GM21360 (cell line): ENCODE results near the gene RGR.

ENCODE experiments used
- ATAC-seq: cut with Tn5 transposase; IDR thresholded peaks from one replicate; pipeline ENCODE4 v1.9.1; 2021; ENCODE audit warnings: mild to moderate bottlenecking, moderate library complexity; ENCODE audit not compliant: unreplicated experiment

The RGR gene

GRCh38 chr10:84217746-84218145, 27.1 kb upstream of the RGR start:
- ATAC-seq, result no peak

GRCh38 chr10:84221916-84222315, 22.9 kb upstream of the RGR start:
- ATAC-seq, result no peak

GRCh38 chr10:84224411-84225028, 20.3 kb upstream of the RGR start:
- ATAC-seq, result no peak

DNA sequence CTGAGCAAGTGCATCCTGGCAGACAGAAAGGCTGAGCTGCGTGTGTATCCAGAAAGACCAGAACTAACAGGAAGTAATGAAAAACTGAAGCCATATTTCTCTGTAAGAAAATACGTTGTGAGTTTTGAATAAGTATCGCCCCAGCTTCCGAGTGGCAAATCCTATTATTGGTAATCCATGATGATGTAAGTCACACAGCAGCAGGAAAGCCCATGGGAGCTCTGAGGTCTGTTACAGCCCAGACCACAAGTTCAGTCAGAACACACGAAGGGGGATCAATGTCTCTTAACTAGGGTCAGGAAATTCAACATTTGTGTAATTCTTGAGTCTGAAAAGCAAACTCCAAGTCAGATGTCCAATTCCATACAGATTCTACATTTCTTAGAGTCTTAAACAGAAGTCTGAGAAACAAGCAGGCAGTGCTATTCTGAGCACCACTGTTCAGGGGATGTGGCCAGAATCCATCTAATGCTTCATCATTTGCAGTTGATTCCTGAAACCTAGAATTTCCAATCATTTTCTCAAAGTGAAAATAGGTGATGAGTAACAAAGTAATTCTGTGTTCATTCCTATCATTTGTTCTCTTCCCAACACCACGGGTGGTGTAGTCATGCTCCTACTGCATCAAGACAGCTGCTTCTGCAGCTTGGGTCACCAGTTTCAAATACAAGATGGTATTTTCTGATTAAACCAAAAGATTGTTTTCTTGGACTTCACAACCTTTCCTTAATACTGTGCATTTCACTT, 19.3 kb upstream of the RGR start, which contains the start of gene LRIT2:
LRIT2 (minus strand) TSS at position 118 of the 747 bp plus-strand sequence; CDS start at position 94, 24 bp downstream.
- ATAC-seq, result no peak

DNA sequence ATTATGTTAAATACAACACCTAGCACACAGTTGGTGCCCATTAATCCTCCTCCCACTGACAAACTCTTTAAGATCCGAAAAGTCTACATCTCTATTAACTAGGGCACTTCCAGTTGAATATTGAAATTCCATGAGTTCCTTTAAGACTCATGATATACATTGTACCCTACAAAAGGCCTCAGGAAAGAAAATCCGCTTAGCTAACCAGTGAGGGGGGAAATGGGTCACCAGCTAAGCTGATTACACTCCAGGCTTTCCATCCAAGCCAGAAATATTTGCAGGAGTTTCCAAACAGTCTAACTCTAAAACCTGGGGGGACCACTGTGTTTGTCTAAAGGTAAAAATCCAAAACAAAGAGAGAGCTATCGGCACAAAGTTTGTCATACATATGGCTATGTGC, 18.2 kb upstream of the RGR start:
- ATAC-seq, result no peak

DNA sequence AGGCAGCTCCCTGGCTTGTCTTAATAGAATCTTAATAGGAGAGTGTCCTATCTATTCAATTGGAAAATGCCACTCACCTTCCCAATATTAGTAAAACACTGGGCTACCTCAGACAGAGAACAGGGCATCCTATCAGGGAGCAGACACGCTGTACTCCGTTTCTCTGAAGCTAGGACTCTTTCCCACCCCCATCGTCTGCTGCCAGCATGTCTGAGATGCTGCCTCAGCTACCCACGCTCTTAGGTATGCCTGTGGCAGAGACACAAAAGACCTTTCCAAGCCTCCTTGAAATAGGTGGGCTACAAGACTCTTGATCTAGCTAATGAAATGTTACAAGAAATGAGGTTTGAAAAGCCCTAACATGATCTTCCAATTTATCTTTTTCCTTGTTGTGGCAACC, 17.0 kb upstream of the RGR start:
- ATAC-seq, result no peak

DNA sequence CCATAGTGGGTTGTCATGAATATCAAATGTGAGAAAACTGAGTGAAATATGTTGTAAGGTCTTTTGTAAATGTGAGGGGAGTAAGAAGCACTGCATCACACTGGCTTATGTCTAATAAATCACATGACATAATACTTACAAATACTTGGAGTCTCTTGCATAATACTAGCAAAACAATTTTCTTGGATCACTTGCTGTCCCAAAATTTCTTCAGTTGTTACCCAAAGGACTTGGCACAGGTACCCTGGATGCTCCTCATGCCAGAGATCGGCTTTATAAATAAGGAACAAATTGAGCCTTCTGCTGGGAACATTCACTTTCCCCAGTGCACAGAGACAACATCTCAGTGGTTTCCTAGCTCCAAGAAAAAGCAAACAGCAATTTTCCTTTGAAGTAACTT, 14.5 kb upstream of the RGR start:
- no peak for ATAC-seq

DNA sequence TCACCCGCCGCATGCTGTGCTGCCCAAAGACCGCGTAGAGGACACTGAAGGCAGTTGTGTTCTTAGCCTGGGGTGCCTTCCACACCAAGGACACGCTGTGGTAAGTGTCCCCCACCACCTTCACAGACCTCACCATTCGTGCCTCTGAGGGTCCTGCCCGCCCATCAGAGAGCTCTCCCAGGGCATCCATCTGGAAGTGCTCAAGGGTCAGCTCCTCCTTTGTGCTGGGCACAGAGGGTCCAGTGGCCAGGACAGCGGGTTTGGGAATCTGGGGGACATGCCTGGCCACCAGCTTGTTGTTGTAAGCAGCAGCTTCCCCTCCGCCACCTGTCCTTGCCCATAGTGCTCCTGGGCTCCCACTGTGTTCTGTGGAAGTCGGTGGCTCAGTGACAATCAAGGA, 12.5 kb upstream of the RGR start:
- ATAC-seq, result no peak

GRCh38 chr10:84233940-84234339, 10.9 kb upstream of the RGR start:
- ATAC-seq, result no peak

GRCh38 chr10:84234479-84234878, 10.4 kb upstream of the RGR start:
- ATAC-seq, result no peak

GRCh38 chr10:84235096-84235495, 9.8 kb upstream of the RGR start:
- no peak for ATAC-seq

DNA sequence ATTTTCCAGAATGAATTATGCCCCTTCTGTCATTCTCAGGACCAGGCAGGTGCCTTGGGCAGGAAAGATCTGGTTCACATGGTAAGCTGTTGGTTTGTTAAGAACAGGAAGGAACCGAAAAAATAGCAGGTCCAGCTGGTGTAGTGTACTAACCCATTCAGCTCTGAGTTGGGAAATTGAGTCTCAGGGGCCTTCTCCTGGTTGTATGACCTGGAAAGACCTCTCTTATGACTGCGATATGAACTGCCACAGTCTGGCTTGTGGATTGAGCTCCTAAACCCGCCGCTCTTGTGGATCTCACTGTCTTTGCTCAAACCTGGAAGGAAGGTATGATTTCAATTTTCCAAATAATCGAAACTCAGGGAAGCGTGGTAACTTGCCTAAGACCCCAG, 8.1 kb upstream of the RGR start:
- no peak for ATAC-seq

- ATAC-seq, result no peak
Measured at GRCh38 chr10:84237199-84238051, 7.4 kb upstream of the RGR start.

DNA sequence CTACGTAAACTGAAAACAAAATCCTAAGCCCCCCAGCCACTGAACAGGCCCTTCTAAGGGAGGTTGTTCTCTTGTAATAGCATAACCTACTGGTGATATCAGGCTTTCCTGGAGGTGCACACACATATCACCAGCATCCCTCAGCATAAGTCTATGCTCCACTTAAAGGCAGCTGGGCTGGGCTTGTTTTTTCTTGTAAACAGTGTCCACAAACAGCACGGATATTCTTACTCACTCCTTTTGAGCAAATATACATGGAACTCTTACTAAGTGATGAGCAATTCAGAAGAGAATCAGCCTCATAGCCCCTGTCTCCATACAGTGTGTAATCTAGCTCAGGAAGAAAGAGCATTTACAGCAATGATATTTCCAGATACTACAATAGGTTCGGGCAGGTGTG, 5.9 kb upstream of the RGR start:
- ATAC-seq, result no peak

GRCh38 chr10:84241185-84241790, 3.6 kb upstream of the RGR start, which contains the start of gene LRIT1:
Gene LRIT1 (minus strand): TSS chr10:84241546. CDS start chr10:84241439, 107 bp downstream.
- no peak for ATAC-seq

DNA sequence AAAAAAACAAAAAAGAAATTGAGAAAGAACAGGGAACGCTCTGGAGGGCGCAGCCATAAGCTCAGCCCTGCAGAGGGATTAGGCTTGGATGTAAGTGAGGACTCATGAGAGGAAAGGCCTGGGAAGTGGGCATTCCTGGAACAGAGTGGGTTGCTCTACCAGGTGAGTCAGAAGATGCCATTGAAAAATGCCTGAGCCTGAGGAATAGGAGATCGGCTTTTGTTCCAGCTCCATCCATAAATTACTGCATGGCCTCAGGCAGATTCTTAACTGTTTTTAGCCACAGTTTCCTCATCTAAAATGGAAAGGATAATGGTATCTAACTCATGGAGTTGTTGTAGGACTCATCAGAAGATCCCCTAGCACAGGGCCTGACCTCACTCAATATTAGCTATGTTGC, 1.1 kb upstream of the RGR start:
- no peak for ATAC-seq

DNA sequence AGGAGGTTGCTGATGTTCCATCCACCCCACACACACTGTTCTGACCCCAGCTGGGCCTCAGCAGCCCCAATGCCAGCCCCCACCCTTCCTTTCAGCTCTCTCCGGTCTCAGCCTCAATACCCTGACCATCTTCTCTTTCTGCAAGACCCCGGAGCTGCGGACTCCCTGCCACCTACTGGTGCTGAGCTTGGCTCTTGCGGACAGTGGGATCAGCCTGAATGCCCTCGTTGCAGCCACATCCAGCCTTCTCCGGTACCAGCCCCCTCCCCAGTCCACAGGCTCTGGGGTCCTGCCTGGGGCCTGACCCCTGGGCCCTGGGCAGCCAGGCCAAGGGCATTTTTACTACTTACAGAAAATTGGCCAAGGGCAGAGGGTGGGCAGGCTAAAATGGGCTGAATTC, 2.6 kb downstream of the RGR start:
- no peak for ATAC-seq

DNA sequence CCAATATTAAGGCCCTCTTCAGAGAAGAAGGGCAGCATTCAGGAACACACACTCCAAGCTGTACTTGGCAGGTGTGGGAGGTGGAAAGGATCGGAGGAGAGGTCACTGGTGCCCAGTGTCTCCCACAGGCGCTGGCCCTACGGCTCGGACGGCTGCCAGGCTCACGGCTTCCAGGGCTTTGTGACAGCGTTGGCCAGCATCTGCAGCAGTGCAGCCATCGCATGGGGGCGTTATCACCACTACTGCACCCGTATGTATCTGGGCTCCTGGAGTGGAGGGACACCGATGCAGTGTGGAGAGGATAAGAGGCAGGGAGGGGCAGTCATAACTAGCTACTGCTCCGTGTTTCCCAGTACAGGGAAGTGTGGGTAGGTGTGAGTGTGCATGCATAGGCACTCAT, 3.9 kb downstream of the RGR start:
- no peak for ATAC-seq

GRCh38 chr10:84254552-84255478, 10.0 kb downstream of the RGR start:
- no peak for ATAC-seq
